Stimulated activated CD4-positive, alpha-beta T cell treated with anti-CD3 and anti-CD28 coated beads, Interleukin-1b, Interleukin-23, amount 100 ng/mL, for 48 hours (primary cell): Measurements from ENCODE around the gene PTPRJ.

Experiments used
- DNase-seq: peaks from one replicate; pipeline ENCODE4 v3.0.0-alpha.2; 2020

Gene PTPRJ

GRCh38 chr11:48043991-48044512 is 63.7 kb downstream of the PTPRJ start:
- DNase-seq, result no peak

GRCh38 chr11:48044577-48044976 is 64.2 kb downstream of the PTPRJ start:
- DNase-seq, result no peak

DNA sequence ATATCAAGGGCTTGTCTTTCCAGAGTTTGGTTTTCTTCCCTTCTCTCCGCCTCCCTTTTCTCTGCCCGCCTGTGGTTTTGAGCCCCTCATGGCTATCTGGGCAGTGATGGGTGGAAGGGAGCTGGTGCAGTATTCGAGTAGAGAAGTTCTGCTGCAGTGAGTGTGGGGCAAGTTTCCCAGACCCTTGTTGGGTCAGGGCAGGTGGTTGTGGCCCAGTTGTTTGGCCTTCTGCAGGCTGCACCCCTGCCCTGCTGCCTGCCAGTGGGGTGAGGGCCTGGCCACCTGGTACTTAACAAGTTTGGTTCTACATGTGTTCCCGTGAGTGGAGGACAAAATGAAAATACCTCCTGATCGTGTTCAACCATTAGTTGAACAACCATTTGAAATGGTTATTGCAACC is 65.2 kb downstream of the PTPRJ start:
- DNase-seq, result no peak

DNA sequence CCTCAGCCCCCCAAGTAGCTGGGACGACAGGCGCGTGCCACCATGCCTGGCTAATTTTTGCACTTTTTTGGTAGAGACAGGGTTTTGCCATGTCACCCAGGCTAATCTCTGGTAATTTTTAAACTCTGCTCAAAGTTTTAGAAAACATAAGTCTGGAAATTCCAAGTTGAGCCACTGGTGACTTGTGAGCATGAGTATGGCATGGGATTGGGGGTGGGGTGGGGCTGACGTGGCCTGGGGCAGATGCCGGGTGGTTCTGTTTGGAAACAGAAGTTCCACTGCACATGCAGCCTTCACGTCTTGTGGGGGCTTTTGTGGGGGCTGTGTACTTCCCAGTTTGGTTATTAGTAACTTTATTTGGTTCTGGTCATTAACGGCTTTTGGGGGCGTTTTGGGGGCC is 67.3 kb downstream of the PTPRJ start:
- no peak for DNase-seq

- DNase-seq, result no peak
These were observed 68.7 kb downstream of the PTPRJ start for GRCh38 chr11:48049036-48049435.

- DNase-seq, result no peak
These were observed 69.9 kb downstream of the PTPRJ start for GRCh38 chr11:48050304-48050703.

- no peak for DNase-seq
These were observed 71.0 kb downstream of the PTPRJ start for GRCh38 chr11:48051217-48051830.

- no peak for DNase-seq
These were observed 72.1 kb downstream of the PTPRJ start for GRCh38 chr11:48052183-48053044.

DNA sequence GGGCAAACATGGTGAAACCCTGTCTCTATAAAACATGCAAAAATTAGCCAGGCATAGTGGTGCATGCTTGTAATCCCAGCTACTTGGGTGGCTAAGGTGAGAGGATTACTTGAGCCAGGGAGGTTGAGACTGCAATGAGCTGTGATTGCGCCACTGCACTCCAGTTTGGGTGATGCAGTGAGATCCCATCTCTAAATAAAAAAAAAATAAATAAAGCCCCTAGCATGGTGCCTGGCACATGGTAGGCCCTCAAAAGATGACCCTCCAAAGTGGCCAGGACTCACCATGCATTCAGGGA is 74.6 kb downstream of the PTPRJ start:
- DNase-seq, result no peak

GRCh38 chr11:48055292-48056132 is 75.2 kb downstream of the PTPRJ start:
- peak; percentile 74 for DNase-seq

- no peak for DNase-seq
These were observed 76.2 kb downstream of the PTPRJ start for GRCh38 chr11:48056325-48057183.

GRCh38 chr11:48058064-48058463 is 77.7 kb downstream of the PTPRJ start:
- DNase-seq, result no peak

DNA sequence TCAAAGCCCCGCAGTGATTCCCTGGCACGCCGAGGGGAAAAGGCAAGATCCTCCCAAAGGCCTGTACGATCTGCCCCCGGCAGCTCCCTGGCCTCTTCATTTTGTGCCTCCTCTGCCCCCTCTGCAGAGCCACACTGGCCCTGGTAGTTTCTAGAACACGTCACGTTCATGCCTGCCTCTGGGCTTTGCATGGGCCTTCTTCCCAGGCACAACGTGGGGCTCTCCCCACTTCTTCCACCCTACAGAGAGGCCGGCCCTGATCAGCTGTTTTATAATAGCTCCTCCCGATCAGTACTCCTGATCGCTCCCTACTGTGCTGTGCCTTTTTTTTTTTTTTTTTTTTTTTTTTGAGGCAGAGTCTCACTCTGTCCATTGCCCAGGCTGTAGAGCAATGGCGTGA is 78.4 kb downstream of the PTPRJ start:
- DNase-seq, result no peak

GRCh38 chr11:48062649-48063048 is 82.3 kb downstream of the PTPRJ start:
- no peak for DNase-seq

DNA sequence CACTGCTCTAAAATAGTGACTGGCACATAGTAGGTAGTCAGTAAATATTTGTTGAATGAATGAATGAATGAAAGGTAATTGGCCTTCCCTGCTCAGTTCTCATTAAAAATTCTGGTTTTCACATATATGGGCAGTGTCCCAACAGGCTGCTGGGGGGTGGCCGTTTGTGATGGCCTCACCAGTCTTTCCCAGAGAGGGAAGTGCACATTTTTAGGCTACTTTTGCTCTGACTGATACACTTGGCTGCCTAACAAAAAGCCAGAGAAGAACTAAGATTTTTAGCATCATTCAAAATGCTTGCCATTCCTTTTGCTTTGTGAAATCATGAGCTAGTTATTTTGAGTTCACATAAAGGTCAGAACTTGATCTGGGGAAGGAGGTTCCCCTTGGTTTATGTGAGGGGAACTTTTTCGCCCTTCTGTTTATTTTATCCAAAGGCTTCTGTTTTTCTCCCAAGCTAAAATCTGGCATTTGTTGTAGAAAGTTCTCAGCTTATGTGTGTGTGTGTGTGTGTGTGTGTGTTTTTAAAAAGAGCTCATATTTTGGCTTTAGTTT is 83.1 kb downstream of the PTPRJ start:
- DNase-seq, result no peak

- DNase-seq, result no peak
These were observed 83.9 kb downstream of the PTPRJ start for GRCh38 chr11:48064306-48064705.

- DNase-seq, result no peak
These were observed 86.8 kb downstream of the PTPRJ start for GRCh38 chr11:48066881-48067800.

GRCh38 chr11:48073031-48073861 is 92.9 kb downstream of the PTPRJ start:
- no peak for DNase-seq

GRCh38 chr11:48074425-48075181 is 94.2 kb downstream of the PTPRJ start:
- no peak for DNase-seq
